SK-N-SH treated with all-trans-retinoic acid at 6 μM for 48 hours (cell line): ENCODE measurements around the gene TMED4.

Experiments
- ARNTL ChIP-seq: fragments of 450-650 bp; formaldehyde crosslinking; IDR thresholded peaks from 2 replicates; pipeline ENCODE4 v1.5.0; 2020; ENCODE audit warnings: low read depth, mild to moderate bottlenecking, moderate library complexity, borderline replicate concordance
- CREB5 ChIP-seq: fragments of 250-450 bp; sonication (Bioruptor Pico); IDR thresholded peaks from 2 replicates; pipeline ENCODE4 v1.5.1; 2020; ENCODE audit warnings: low read depth, mild to moderate bottlenecking, moderate library complexity
- CSDC2 ChIP-seq: fragments of 250-450 bp; sonication (Bioruptor Pico); IDR thresholded peaks from 2 replicates; pipeline ENCODE4 v1.5.0; 2020; ENCODE audit warnings: mild to moderate bottlenecking, moderate library complexity
- PATZ1 ChIP-seq: fragments of 250-450 bp; sonication (Bioruptor Pico); IDR thresholded peaks from 2 replicates; pipeline ENCODE4 v1.8.0; 2020; ENCODE audit warnings: mild to moderate bottlenecking, moderate library complexity, borderline replicate concordance
- ZC3H10 ChIP-seq: fragments of 250-450 bp; sonication (Bioruptor Pico); IDR thresholded peaks from 2 replicates; pipeline ENCODE4 v1.5.1; 2021; ENCODE audit warnings: mild to moderate bottlenecking, moderate library complexity
- ZFP3 ChIP-seq: fragments of 250-450 bp; sonication (Bioruptor Pico); IDR thresholded peaks from 2 replicates; pipeline ENCODE4 v1.5.0; 2020; ENCODE audit warnings: mild to moderate bottlenecking, moderate library complexity
- ZNF565 ChIP-seq: fragments of 450-650 bp; formaldehyde crosslinking; conservative IDR thresholded peaks from 2 replicates; pipeline ENCODE4 v1.5.0; 2020; ENCODE audit warnings: low read depth, mild to moderate bottlenecking, moderate library complexity

DNA sequence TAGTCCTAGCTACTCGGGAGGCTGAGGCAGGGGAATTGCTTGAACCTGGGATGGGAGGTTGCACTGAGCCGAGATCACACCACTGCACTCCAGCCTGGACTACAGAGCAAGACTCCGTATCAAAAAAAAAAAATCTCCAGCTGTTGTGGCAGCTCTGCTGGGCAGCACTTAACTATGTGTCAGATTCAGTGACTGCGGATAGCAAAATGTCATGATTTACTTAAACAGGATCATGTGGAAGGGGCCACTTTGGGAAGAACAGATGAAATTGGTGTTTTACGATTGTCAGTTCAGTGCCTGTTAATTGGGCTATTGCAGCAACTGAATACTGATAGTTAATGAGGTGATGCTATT, 39.7 kb upstream of the TMED4 start:
- no peak for TF ChIP-seq PATZ1 (CRISPR knock-in tag)
- no peak for TF ChIP-seq CSDC2
- TF ChIP-seq ZFP3 (CRISPR knock-in tag): no peak
- TF ChIP-seq ZNF565 (CRISPR knock-in tag): no peak
- no peak for TF ChIP-seq ZC3H10 (CRISPR knock-in tag)
- TF ChIP-seq CREB5: no peak
- no peak for TF ChIP-seq ARNTL (CRISPR knock-in tag)
